BE2C (cell line): ENCODE results near the gene PEX3.
"Not testable (repeated sequence)": the region's sequence is repeated elsewhere in the genome, so short reads cannot be mapped to it uniquely, and the experiment has no call there.

ENCODE experiments used
- DNase-seq: peaks from one replicate; pipeline ENCODE4 v3.0.0-alpha.2; 2020
- H3K27me3 ChIP-seq: fragments of 250-450 bp; sonication (Bioruptor Pico); 2 replicates; pipeline ENCODE4 v1.5.1; 2020; ENCODE audit warnings: mild to moderate bottlenecking
- H3K36me3 ChIP-seq: fragments of 250-450 bp; sonication (Bioruptor Pico); 2 replicates; pipeline ENCODE4 v1.5.1; 2020; ENCODE audit warnings: mild to moderate bottlenecking
- H3K4me1 ChIP-seq: fragments of 250-450 bp; sonication (Bioruptor Pico); 2 replicates; pipeline ENCODE4 v1.5.1; 2020
- H3K4me3 ChIP-seq: 2 replicates; pipeline ENCODE4 v1.5.1; 2011; ENCODE audit warnings: low read depth, low read length
- H3K9me3 ChIP-seq: fragments of 250-450 bp; sonication (Bioruptor Pico); 2 replicates; pipeline ENCODE4 v1.5.1; 2020
- TF ChIP-seq, protein P1 (sequence below): IDR thresholded peaks from 2 replicates; pipeline ENCODE4 v1.5.1; 2012; ENCODE audit warnings: mild to moderate bottlenecking, low read depth, low read length

Gene PEX3

DNA sequence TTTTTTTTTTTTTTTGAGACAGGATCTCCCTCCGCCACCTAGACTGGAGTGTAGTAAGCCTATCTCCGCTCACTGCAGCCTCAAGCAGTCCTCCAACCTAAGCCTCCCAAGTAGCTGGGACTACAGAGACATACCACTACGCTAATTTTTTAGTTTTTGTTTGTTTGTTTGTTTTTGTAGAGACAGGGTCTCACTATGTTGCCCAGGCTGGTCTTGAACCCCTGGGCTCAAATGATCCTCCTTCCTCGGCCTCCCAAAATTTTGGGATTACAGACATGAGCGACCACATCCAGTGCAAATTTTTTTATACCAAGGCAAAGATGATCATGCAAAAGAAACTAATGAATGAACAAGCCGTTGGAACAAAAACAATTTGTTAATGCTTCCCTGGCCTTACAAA lies 55.6 kb downstream of the PEX3 start:
- Histone ChIP-seq H3K36me3 (peaks cover 9% of the 10 kb centered on the region), H3K9me3 (no peaks in the 10 kb centered on the region), H3K4me3 (no peak overlapping the region), H3K4me1 (no peaks in the 10 kb centered on the region), H3K27me3 (no peaks in the 10 kb centered on the region)
- no peak for DNase-seq
- TF ChIP-seq, protein P1, sequence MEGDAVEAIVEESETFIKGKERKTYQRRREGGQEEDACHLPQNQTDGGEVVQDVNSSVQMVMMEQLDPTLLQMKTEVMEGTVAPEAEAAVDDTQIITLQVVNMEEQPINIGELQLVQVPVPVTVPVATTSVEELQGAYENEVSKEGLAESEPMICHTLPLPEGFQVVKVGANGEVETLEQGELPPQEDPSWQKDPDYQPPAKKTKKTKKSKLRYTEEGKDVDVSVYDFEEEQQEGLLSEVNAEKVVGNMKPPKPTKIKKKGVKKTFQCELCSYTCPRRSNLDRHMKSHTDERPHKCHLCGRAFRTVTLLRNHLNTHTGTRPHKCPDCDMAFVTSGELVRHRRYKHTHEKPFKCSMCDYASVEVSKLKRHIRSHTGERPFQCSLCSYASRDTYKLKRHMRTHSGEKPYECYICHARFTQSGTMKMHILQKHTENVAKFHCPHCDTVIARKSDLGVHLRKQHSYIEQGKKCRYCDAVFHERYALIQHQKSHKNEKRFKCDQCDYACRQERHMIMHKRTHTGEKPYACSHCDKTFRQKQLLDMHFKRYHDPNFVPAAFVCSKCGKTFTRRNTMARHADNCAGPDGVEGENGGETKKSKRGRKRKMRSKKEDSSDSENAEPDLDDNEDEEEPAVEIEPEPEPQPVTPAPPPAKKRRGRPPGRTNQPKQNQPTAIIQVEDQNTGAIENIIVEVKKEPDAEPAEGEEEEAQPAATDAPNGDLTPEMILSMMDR = no peak

DNA sequence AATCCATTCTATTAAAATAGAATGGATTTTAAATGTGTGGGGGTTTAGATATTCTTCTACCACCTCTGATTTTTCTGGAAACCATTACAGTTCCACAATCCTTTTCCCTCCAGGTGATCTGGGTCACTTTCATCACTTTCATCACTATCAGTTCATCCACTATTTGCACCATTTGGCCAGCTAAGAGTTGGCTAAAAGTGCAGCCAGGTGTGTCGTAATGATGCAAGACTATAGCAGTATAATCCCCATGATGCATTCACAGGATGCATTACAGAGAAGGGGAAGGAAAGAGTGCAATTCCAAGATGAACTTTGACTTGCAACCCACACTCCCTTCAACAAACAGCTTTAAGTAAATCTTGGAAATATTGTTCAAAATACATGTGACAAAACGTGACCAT lies 56.0 kb downstream of the PEX3 start:
- TF ChIP-seq, protein P1 = no peak
- Histone ChIP-seq H3K36me3 (peaks cover 9% of the 10 kb centered on the region), H3K4me1 (no peaks in the 10 kb centered on the region), H3K4me3 (no peak overlapping the region), H3K27me3 (no peaks in the 10 kb centered on the region), H3K9me3 (no peaks in the 10 kb centered on the region; the same call in 1 of the 2 replicates)
- DNase-seq = no peak

DNA sequence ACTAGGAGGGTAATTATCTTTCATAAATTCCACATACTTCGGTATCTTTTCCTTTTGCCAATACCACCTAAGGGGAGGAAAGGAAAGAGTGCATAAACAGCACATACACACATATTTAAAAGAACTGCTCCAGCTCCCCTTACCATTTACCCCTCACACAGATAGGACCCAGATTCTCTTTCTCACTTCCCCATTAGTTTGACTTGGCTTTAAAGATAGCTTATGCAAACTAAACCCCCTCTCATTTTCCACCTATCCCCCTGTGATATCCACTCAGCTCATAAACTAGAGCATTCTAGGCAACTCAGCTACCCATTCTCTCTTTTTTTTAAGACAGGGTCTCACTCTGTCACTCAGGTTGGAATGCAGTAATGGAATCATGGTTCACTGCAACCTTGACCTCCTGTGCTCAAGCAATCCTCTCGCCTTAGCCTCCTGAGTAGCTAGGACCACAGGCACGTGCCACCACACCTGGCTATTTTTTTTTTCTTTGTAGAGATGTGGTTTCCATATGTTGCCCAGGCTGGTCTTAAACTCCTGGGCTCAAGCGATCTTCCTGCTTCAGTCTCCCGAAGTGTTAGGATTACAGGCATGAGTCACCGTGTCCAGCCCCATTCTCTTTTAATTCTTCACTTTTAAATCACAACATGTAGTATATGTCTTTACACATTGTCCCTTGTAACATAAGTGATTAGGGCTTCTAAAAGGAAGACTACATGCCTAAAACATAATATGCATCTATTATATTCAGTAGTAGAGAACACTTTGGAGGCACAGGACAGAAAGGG lies 56.9 kb downstream of the PEX3 start:
- Histone ChIP-seq H3K36me3 (peaks cover 9% of the 10 kb centered on the region), H3K4me1 (peaks cover 2% of the 10 kb centered on the region; the same call in 1 of the 2 replicates), H3K27me3 (no peaks in the 10 kb centered on the region), H3K9me3 (no peaks in the 10 kb centered on the region; the same call in 1 of the 2 replicates), H3K4me3 (no peak overlapping the region)
- TF ChIP-seq, protein P1 = no peak
- no peak for DNase-seq

DNA sequence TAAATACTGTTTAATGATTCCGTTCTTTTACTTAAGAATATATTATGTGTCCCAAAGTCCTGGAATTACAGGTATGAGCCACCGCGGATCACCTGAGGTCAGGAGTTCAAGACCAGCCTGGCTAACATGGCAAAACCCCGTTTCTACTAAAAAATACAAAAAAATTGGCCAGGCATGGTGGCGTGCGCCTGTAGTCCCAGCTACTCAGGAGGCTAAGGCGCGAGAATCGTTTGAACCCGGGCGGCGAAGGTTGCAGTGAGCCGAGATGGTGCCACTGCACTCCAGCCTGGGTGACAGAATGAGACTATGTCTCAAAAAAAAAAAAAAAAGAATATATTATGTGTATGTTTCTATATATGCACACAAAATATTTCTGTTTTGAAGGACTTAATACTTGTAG lies 59.7 kb downstream of the PEX3 start:
- peak overlapping the region; percentile 78 for H3K4me3 ChIP-seq
- not testable (repeated sequence) for DNase-seq, H3K36me3 ChIP-seq, H3K27me3 ChIP-seq, H3K9me3 ChIP-seq, H3K4me1 ChIP-seq

DNA sequence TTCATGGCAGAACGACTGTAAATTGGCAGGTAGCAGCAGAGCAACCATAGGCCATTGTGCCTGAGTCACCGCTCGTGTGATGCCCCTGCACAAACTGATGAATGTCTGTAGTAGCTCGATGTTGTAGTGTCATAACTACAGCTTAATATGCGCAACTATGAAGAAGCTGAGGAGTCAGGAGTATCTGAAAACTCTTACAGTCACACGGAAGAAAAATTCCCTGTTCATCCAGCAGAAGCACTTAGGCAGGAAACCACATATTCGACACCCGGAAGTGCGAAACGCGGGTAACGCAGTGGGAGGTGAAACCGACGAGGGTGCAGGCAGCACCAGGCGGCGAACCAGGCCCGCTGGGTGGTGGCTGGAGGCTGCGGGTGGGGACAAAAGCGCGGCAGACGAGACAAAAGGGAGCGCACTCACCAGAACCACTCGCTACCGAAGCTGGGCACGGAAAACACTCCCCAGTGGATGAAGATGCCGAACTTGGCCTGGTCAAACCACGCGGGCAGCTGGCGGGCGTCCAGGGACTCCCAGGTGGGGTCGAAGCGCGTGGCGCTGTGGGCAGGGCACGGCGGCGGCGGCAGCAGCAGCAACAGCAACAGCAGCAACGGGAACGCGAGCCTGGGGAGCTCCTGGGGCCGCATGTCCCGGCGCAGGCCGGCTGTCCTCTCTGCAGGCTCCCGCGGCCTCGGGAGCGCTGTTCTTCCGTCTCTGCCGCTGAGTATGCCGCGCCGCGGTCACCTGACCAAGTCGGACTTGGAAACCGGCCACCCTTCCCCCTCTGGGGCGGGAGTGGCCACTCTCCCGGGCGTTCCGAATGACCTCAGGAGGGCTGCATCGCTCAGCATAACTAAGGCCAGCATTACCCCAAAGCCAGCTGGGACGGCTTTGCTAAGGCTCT lies 60.6 kb downstream of the PEX3 start, which contains the start of gene FUCA2:
FUCA2 (minus strand) TSS at position 730 of the 901 bp plus-strand sequence; CDS start at position 644, 86 bp downstream.
- Histone ChIP-seq H3K9me3 (no peaks in the 10 kb centered on the region; the same call in 1 of the 2 replicates), H3K36me3 (no peaks in the 10 kb centered on the region; the same call in none of the 2 replicates), H3K4me3 (peak within 1 kb of the TSS; percentile 78), H3K4me1 (peaks cover 2% of the 10 kb centered on the region; the same call in 1 of the 2 replicates), H3K27me3 (no peaks in the 10 kb centered on the region; the same call in 1 of the 2 replicates)
- peak; percentile 79 for DNase-seq
- TF ChIP-seq, protein P1 = no peak

DNA sequence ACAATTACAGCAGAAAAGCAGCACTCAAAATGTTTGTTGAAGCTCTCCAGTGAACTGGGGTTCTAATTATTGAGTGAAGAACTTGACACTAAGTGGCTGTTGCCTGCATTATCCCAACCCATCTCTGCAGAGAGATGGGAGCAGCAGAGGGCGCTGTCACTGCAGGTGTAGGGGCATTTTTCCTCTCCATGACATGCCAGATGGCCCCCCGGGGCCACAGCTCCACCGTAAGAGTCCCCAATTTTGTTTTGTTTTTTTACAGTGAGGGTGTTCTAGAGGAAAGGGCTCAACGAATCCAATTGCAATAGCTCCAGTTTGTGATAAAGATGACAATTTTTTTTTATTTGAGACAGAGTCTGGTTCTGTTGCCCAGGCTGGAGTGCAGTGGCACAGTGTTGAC lies 62.8 kb downstream of the PEX3 start:
- no peaks in the 10 kb centered on the region; the same call in 1 of the 2 replicates for H3K27me3 ChIP-seq
- H3K9me3 ChIP-seq = no peaks in the 10 kb centered on the region; the same call in 1 of the 2 replicates
- peak; percentile 25 for DNase-seq
- TF ChIP-seq, protein P1 = peak; percentile 51
- H3K4me1 ChIP-seq = peaks cover 2% of the 10 kb centered on the region; the same call in 1 of the 2 replicates
- no peak overlapping the region for H3K4me3 ChIP-seq
- H3K36me3 ChIP-seq = no peaks in the 10 kb centered on the region; the same call in 1 of the 2 replicates
